OCI-LY1 (cell line): ENCODE data around the gene SERPINI1.

Source experiments
- H2AFZ ChIP-seq: fragments of 200-600 bp; sonication (generic), shearing (Covaris generic); 2 replicates; pipeline ENCODE4 v1.6.0; 2014; ENCODE audit warnings: antibody characterized with exemption, mild to moderate bottlenecking, low read length
- H3F3A ChIP-seq: fragments of 200-600 bp; sonication (generic), shearing (Covaris generic); 2 replicates; pipeline ENCODE4 v1.6.0; 2014; ENCODE audit warnings: mild to moderate bottlenecking, antibody characterized with exemption, low read length, moderate library complexity; ENCODE audit not compliant: insufficient read depth
- H3K27ac ChIP-seq: fragments of 200-600 bp; sonication (generic); 2 replicates; pipeline ENCODE4 v1.5.1; 2014; ENCODE audit warnings: low read length, mixed run types, mild to moderate bottlenecking, low read depth; ENCODE audit not compliant: poor library complexity, severe bottlenecking
- H3K27me3 ChIP-seq: fragments of 200-600 bp; sonication (generic); 2 replicates; pipeline ENCODE4 v1.6.0; 2014; ENCODE audit warnings: antibody characterized with exemption, mild to moderate bottlenecking, low read length, moderate library complexity; ENCODE audit not compliant: insufficient read depth
- H3K36me3 ChIP-seq: fragments of 200-600 bp; sonication (generic); 2 replicates; pipeline ENCODE4 v1.6.1; 2014; ENCODE audit warnings: mild to moderate bottlenecking, antibody characterized with exemption, low read length, moderate library complexity, mixed read lengths; ENCODE audit not compliant: insufficient read depth
- H3K4me1 ChIP-seq: fragments of 200-600 bp; sonication (generic); 2 replicates; pipeline ENCODE4 v1.5.1; 2014; ENCODE audit warnings: mild to moderate bottlenecking, low read length, moderate library complexity; ENCODE audit not compliant: insufficient read depth, severe bottlenecking
- H3K4me2 ChIP-seq: fragments of 200-600 bp; sonication (generic), shearing (Covaris generic); 2 replicates; pipeline ENCODE4 v1.6.1; 2014; ENCODE audit warnings: low read length
- H3K4me3 ChIP-seq: fragments of 200-600 bp; sonication (generic); 2 replicates; pipeline ENCODE4 v1.5.1; 2014; ENCODE audit warnings: low read length, low read depth, mild to moderate bottlenecking, mixed read lengths; ENCODE audit not compliant: poor library complexity, severe bottlenecking
- H3K79me2 ChIP-seq: fragments of 200-600 bp; shearing (Covaris generic); 2 replicates; pipeline ENCODE4 v1.6.1; 2016; ENCODE audit warnings: mixed run types, low read length, mixed read lengths; ENCODE audit not compliant: insufficient read depth
- H3K9ac ChIP-seq: fragments of 200-600 bp; sonication (generic), shearing (Covaris generic); 2 replicates; pipeline ENCODE4 v1.6.1; 2014; ENCODE audit warnings: mild to moderate bottlenecking, low read length, mixed read lengths
- H3K9me2 ChIP-seq: fragments of 200-600 bp; sonication (generic), shearing (Covaris generic); 2 replicates; pipeline ENCODE4 v1.6.1; 2014; ENCODE audit warnings: low read depth, mild to moderate bottlenecking, low read length, mixed read lengths
- H3K9me3 ChIP-seq: fragments of 200-600 bp; shearing (Covaris generic); 2 replicates; pipeline ENCODE4 v1.6.1; 2014; ENCODE audit warnings: low read length, mixed read lengths
- H4K20me1 ChIP-seq: fragments of 200-600 bp; sonication (generic), shearing (Covaris generic); 2 replicates; pipeline ENCODE4 v1.6.0; 2016; ENCODE audit warnings: mild to moderate bottlenecking, low read length; ENCODE audit not compliant: insufficient read depth
- CTCF ChIP-seq: fragments of 200-600 bp; sonication (generic), shearing (Covaris generic); IDR thresholded peaks from 2 replicates; pipeline ENCODE4 v1.5.1; 2017; ENCODE audit warnings: mild to moderate bottlenecking, antibody characterized with exemption, low read length, moderate library complexity, mixed read lengths
- EZH2 ChIP-seq: fragments of 200-600 bp; sonication (generic), shearing (Covaris generic); IDR thresholded peaks from 2 replicates; pipeline ENCODE4 v1.8.0; 2017; ENCODE audit warnings: borderline replicate concordance, mixed run types, mild to moderate bottlenecking, antibody characterized with exemption, low read length, moderate library complexity, mixed read lengths

Gene SERPINI1

GRCh38 chr3:167709690-167710089 is 25.8 kb upstream of the SERPINI1 start:
- no peaks in the 10 kb centered on the region for H3F3A ChIP-seq
- TF ChIP-seq EZH2 (no peak), CTCF (no peak)
- H3K9ac ChIP-seq: no peak overlapping the region
- H3K36me3 ChIP-seq: peaks cover 83% of the 10 kb centered on the region
- H3K9me2 ChIP-seq: no peaks in the 10 kb centered on the region
- H3K4me3 ChIP-seq: no peak overlapping the region
- H3K79me2 ChIP-seq: peaks cover 38% of the 10 kb centered on the region
- H3K4me1 ChIP-seq: no peaks in the 10 kb centered on the region
- no peak overlapping the region for H2AFZ ChIP-seq
- no peaks in the 10 kb centered on the region for H3K9me3 ChIP-seq
- H3K27ac ChIP-seq: no peak overlapping the region
- no peaks in the 10 kb centered on the region for H4K20me1 ChIP-seq
- H3K4me2 ChIP-seq: no peak overlapping the region
- no peaks in the 10 kb centered on the region for H3K27me3 ChIP-seq

- no peaks in the 10 kb centered on the region for H3F3A ChIP-seq
- H3K79me2 ChIP-seq: peaks cover 47% of the 10 kb centered on the region
These were observed 25.0 kb upstream of the SERPINI1 start for GRCh38 chr3:167710552-167710951.

GRCh38 chr3:167711439-167711838 is 24.1 kb upstream of the SERPINI1 start:
- no peaks in the 10 kb centered on the region for H4K20me1 ChIP-seq
- peaks cover 91% of the 10 kb centered on the region for H3K36me3 ChIP-seq
- peaks cover 54% of the 10 kb centered on the region for H3K79me2 ChIP-seq

More at GRCh38 chr3:167710552-167710951, 25.0 kb upstream of the SERPINI1 start:
- Histone ChIP-seq H3K27me3 (no peaks in the 10 kb centered on the region), H3K9me3 (no peaks in the 10 kb centered on the region), H3K4me1 (no peaks in the 10 kb centered on the region), H3K4me3 (no peak overlapping the region), H3K36me3 (peaks cover 91% of the 10 kb centered on the region), H3K9me2 (no peaks in the 10 kb centered on the region), H4K20me1 (no peaks in the 10 kb centered on the region), H3K9ac (no peak overlapping the region), H2AFZ (no peak overlapping the region), H3K27ac (no peak overlapping the region), H3K4me2 (no peak overlapping the region)
- no peak for TF ChIP-seq EZH2
- no peak for TF ChIP-seq CTCF

More at GRCh38 chr3:167711439-167711838, 24.1 kb upstream of the SERPINI1 start:
- Histone ChIP-seq H3K9ac (no peak overlapping the region), H3K9me3 (no peaks in the 10 kb centered on the region), H3K4me1 (no peaks in the 10 kb centered on the region), H2AFZ (no peak overlapping the region), H3K27ac (no peak overlapping the region), H3K4me3 (no peak overlapping the region), H3K9me2 (no peaks in the 10 kb centered on the region), H3F3A (no peaks in the 10 kb centered on the region), H3K4me2 (no peak overlapping the region), H3K27me3 (no peaks in the 10 kb centered on the region)
- TF ChIP-seq EZH2 (no peak), CTCF (no peak)
